Bronchial epithelial cell (primary cell): ENCODE measurements around the gene LRRIQ1. TPM values are rescaled to one million over a fixed set of nuclear protein-coding genes. Genes with fewer than 3 reads are reported as not detected.
"Not testable (repeated sequence)": the region's sequence is repeated elsewhere in the genome, so short reads cannot be mapped to it uniquely, and the experiment has no call there.

Source experiments
- DNase-seq: peaks from one replicate; pipeline ENCODE4 v3.0.0-alpha.2; 2010; ENCODE audit warnings: low read depth
- FAIRE-seq: peaks from 2 replicates; lab custom pipeline; 2011; peaks lifted over from hg19 to GRCh38; lab: Jason Lieb, UNC
- H3K27me3 ChIP-seq: 2 replicates; pipeline ENCODE4 v1.5.1; 2011; ENCODE audit warnings: low read length; ENCODE audit not compliant: control insufficient read depth, insufficient read depth
- H3K36me3 ChIP-seq: 2 replicates; pipeline ENCODE4 v1.5.1; 2011; ENCODE audit warnings: low read length; ENCODE audit not compliant: control insufficient read depth, insufficient read depth
- H3K4me3 ChIP-seq: 2 replicates; pipeline ENCODE4 v1.5.1; 2011; ENCODE audit warnings: mild to moderate bottlenecking, low read depth, low read length, control low read depth
- total RNA-seq: library from RNA; depleted of rRNA; stranded (reverse); fragments of >200 nt; gene quantifications from 2 replicates; pipeline ENCODE4 v1.2.1, GENCODE V29; 2014
- TF ChIP-seq, protein P1 (sequence below): IDR thresholded peaks from 2 replicates; pipeline ENCODE4 v1.5.1; 2011; ENCODE audit warnings: mild to moderate bottlenecking, moderate library complexity, low read length, control low read depth, inconsistent platforms; ENCODE audit not compliant: insufficient read depth, severe bottlenecking

Gene LRRIQ1
- total RNA-seq, 1 donor from 2014 or later: under 0.01 TPM

DNA sequence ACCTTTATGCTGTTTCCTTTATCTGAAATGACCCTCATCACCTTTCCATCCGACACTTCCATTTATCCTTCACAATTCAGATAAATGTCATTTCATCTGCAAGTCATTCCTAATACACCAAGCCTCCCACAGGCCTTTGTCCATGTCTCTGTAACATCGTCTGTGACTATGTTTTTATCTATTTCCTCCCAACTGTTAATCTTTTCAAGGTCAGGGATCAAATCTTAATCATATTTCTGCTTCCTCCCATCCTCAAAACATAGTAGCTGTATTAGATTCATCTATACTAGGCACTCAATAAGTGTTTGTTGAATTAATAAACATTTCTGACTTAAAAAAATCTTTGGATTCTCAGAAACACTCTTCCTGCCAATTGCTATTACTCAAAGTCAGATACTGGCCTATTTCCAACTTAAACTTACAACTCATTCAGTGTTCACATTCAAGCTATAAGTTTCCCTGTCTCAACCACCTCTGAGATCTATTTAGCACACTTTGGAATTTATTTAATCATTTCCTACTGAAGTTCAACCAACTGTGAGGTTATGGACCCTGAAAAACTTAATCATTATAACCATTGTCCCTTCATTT, 143.6 kb downstream of the LRRIQ1 start:
- no peak overlapping the region for H3K4me3 ChIP-seq
- peak; percentile 47 for DNase-seq
- FAIRE-seq: no peak
- no peaks in the 10 kb centered on the region for H3K36me3 ChIP-seq
- TF ChIP-seq, protein P1, sequence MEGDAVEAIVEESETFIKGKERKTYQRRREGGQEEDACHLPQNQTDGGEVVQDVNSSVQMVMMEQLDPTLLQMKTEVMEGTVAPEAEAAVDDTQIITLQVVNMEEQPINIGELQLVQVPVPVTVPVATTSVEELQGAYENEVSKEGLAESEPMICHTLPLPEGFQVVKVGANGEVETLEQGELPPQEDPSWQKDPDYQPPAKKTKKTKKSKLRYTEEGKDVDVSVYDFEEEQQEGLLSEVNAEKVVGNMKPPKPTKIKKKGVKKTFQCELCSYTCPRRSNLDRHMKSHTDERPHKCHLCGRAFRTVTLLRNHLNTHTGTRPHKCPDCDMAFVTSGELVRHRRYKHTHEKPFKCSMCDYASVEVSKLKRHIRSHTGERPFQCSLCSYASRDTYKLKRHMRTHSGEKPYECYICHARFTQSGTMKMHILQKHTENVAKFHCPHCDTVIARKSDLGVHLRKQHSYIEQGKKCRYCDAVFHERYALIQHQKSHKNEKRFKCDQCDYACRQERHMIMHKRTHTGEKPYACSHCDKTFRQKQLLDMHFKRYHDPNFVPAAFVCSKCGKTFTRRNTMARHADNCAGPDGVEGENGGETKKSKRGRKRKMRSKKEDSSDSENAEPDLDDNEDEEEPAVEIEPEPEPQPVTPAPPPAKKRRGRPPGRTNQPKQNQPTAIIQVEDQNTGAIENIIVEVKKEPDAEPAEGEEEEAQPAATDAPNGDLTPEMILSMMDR: no peak
- no peaks in the 10 kb centered on the region for H3K27me3 ChIP-seq

DNA sequence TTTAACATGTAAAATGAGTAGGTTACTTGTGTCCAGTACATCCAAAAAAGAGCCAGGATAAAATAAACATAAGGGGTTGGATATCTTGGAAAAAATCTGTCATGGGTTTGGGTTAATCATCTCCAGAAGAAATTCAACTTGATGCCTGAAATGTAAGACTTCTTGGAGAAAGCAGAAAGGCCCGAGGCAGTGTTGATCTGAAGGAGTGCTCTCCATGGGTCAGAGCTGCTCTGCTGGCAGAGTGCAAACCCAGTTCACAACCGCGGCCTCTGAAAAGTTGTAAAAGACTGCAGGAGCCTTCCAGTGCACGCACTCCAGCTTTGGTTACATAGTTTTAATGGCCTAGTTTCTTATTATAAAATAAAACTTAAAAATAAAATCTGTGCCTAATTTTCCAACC, 146.5 kb downstream of the LRRIQ1 start:
- no peak overlapping the region for H3K4me3 ChIP-seq
- TF ChIP-seq, protein P1: no peak
- FAIRE-seq: no peak
- DNase-seq: no peak
- no peaks in the 10 kb centered on the region for H3K36me3 ChIP-seq
- H3K27me3 ChIP-seq: no peaks in the 10 kb centered on the region

DNA sequence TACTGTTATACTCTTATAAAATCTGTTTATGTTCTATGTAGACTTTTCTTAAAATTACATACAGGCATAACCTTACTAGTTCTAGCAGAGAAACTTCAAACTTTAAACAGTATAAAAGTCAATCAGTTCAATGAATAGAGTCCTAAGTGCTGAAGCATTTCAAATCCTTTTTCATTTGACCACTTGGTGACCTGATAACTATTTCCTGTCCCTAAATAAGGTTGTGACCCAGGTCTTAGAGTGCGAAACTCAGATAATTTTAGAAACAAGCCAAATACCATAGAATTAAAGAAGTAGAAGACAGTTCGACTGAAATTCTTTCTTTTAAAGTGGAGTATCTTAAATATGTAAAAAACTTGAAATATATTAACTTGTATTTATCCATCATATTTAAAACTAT, 147.7 kb downstream of the LRRIQ1 start:
- TF ChIP-seq, protein P1: no peak
- FAIRE-seq: no peak

DNA sequence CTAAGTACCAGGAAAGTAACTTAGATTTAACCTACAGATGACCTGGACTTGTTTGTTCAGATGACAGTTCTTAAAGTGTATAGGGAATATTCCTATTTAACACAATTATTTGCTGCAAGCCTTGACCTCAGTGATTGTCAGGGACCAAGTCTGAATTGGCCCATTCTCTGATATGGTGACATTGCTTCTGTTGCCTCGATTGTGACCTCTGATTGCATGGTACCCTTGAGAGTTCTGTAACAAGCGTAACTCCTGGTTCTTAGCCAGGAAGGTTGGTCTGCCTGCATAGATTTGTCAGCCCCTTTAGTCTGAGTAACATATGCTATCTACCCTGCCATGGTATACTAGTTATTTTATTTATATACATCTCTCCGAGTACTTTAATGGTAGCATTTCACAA, 150.1 kb downstream of the LRRIQ1 start:
- H3K27me3 ChIP-seq: no peaks in the 10 kb centered on the region
- H3K4me3 ChIP-seq: no peak overlapping the region
- no peak for DNase-seq
- H3K36me3 ChIP-seq: no peaks in the 10 kb centered on the region
- FAIRE-seq: no peak
- TF ChIP-seq, protein P1: no peak

More for the DNA sequence above, 147.7 kb downstream of the LRRIQ1 start:
- Histone ChIP-seq H3K4me3 (no peak overlapping the region), H3K27me3 (no peaks in the 10 kb centered on the region), H3K36me3 (no peaks in the 10 kb centered on the region)
- no peak for DNase-seq

DNA sequence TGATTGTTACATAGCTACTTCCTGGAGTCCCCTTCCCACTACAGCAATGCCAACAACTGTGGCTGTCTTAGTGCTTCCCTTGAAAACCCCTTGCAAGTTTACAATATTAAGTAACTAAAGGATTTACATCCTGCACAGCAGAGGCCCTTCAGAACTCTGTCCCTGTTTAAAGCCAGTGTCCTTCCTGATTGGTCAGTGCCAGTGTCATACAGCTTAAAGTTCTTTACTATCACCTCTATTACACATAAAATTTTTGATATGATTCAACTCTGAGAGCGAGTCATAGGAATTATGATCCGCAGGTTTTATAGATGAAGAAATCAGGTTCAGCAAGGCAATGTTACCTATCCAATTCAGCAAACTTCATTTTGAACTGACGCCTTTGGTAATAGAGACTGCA, 152.5 kb downstream of the LRRIQ1 start:
- TF ChIP-seq, protein P1: no peak
- peak; percentile 53 for DNase-seq
- FAIRE-seq: no peak
- H3K4me3 ChIP-seq: no peak overlapping the region
- no peaks in the 10 kb centered on the region for H3K27me3 ChIP-seq
- no peaks in the 10 kb centered on the region for H3K36me3 ChIP-seq

DNA sequence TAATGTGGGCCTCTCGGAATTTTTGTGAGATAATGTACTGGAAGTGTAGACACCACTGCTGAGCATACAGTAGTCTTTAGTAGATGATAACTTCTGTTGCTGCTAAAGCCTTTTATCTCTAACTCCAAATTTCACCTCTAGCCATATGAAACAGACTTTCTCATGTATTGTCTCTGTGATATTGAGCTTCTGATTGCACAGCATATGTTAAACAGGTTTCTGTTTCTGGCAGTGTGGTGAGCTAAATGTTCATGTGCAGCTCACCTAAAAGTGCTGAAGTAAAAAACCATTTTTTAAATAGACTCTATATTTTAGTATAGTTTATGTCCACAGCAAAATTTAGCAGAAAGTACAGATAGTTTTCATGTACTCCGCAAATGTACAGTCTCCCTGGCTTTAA, 154.6 kb downstream of the LRRIQ1 start:
- TF ChIP-seq, protein P1: no peak
- DNase-seq: no peak
- no peaks in the 10 kb centered on the region for H3K36me3 ChIP-seq
- no peak overlapping the region for H3K4me3 ChIP-seq
- H3K27me3 ChIP-seq: no peaks in the 10 kb centered on the region
- FAIRE-seq: no peak

DNA sequence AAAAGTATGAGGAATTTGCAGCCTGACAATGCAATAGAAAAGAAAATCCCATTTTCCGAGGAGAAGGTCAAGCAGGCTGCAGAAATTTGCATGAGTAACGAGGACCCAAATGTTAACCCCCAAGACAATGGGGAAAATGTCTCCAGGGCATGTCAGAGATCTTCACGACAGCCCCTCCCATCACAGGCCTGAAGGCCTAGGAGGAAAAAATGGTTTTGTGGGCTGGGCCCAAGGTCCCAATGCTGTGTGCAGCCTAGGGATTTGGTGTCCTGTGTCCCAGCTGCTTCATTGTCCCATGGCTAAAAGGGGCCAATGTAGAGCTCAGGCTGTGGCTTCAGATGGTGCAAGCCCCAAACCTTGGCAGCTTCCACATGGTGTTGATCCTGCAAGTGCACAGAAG, 167.7 kb downstream of the LRRIQ1 start:
- H3K36me3 ChIP-seq, H3K4me3 ChIP-seq, FAIRE-seq, DNase-seq, H3K27me3 ChIP-seq: not testable (repeated sequence)
